NT2/D1 (cell line): Measurements from ENCODE around the gene POLN.
A peak's percentile ranks its signal among the peaks of the same experiment; 100 is the strongest.

Experiments
- DNase-seq: peaks from one replicate; pipeline ENCODE4 v3.0.0-alpha.2; 2011; ENCODE audit warnings: low read depth, low spot score
- H3K27me3 ChIP-seq: 2 replicates; pipeline ENCODE4 v1.6.0; 2011; ENCODE audit warnings: mild to moderate bottlenecking; ENCODE audit not compliant: insufficient read length, insufficient read depth
- H3K36me3 ChIP-seq: 2 replicates; pipeline ENCODE4 v1.6.1; 2011; ENCODE audit warnings: mild to moderate bottlenecking, low read length, mixed read lengths; ENCODE audit not compliant: insufficient read depth, insufficient read length
- H3K4me1 ChIP-seq: 2 replicates; pipeline ENCODE4 v1.5.1; 2011; ENCODE audit not compliant: insufficient read depth, insufficient read length
- H3K4me3 ChIP-seq: 2 replicates; pipeline ENCODE4 v1.5.1; 2011; ENCODE audit warnings: low read depth; ENCODE audit not compliant: insufficient read length
- H3K9ac ChIP-seq: 2 replicates; pipeline ENCODE4 v1.6.0; 2011; ENCODE audit warnings: low read depth; ENCODE audit not compliant: insufficient read length
- H3K9me3 ChIP-seq: 2 replicates; pipeline ENCODE4 v1.5.1; 2011; ENCODE audit warnings: mild to moderate bottlenecking, low read length; ENCODE audit not compliant: insufficient read depth
- SUZ12 ChIP-seq: IDR thresholded peaks from 2 replicates; pipeline ENCODE4 v1.6.1; 2011; ENCODE audit not compliant: insufficient read length, insufficient read depth; ENCODE audit errors: extremely low read depth
- YY1 ChIP-seq: IDR thresholded peaks from 2 replicates; pipeline ENCODE4 v1.6.1; 2011; ENCODE audit not compliant: insufficient read length, insufficient read depth
- ZNF274 ChIP-seq: IDR thresholded peaks from 2 replicates; pipeline ENCODE4 v1.6.1; 2011; ENCODE audit warnings: mild to moderate bottlenecking, low read depth, low read length

Gene POLN

DNA sequence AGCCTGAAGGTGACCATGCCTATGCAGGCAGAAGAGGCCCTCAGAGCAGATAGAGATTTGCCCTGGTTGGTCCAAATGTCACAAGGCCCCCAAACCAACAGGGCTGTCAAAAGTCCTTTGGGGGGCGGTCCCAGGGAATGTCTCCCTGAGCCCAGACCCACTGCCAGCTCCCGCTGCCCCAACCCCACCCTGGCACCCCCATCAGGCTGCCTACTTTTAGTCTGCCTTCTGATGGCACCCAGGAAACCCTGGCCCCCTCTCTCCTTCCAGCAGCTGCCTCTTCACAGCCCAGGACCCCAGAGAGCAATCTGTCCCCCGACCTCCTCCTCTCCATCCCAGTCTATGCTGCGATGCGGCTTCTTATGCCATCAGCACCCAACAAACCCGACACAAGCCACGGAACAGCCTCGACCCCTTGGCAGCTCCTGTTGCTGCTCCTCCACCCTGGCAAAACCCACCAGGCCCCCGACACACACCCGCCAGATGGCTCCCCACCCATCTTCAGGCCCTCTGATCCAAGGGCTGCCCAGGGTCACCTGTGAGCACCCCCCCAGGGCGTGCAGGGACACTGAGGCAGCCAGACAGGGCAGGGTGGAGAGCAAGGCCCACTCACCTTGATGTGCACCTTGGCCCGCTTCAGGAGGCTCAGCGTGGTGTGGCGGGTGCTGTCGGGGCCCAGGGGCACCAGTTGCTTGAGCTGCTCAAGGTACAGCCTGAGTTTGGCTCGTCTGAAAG, 10.0 kb upstream of the POLN start:
- DNase-seq = no peak
- peak overlapping the region; percentile 36 for H3K9ac ChIP-seq
- no peaks in the 10 kb centered on the region for H3K9me3 ChIP-seq
- peaks cover 39% of the 10 kb centered on the region for H3K36me3 ChIP-seq
- H3K4me1 ChIP-seq = peaks cover 12% of the 10 kb centered on the region
- no peak for TF ChIP-seq YY1
- no peak for TF ChIP-seq SUZ12
- no peak for TF ChIP-seq ZNF274
- no peak overlapping the region for H3K4me3 ChIP-seq
- no peaks in the 10 kb centered on the region for H3K27me3 ChIP-seq

DNA sequence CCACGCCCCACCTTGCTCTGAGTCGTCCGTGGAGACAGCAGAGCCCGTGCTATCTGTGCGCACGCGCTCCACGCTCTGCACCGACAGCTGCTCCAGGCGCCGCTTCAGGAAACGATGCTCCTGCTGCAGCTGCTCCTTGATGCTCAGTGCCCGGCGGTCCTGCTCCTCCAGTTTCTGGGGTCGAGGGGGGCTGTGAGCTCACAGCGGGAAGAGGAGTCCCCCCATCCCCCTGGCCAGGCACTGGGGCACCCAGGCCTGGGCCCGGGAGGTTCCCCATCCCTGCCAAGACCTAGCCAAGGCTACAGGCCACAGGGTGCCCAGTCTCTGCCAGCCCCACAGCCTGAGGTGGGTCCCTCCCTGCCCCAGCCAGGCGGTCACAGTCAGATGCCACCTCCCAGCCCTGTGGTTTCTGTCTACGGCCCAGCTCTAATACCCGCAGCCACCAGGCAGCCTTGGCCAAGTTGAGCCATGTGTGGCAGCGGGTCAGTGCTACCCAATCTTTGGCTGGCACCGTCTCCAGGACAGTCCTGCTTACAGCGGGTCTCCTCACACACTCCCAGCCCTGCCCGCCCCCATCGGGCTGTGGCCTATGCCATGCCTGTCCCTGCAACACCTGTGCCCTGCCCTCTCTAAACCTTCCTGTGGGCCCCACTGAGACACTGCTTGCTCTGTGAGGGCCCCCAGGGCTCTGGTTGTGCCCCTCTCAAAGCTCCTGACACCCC, 9.3 kb upstream of the POLN start:
- Histone ChIP-seq H3K4me3 (no peak overlapping the region), H3K36me3 (peaks cover 39% of the 10 kb centered on the region), H3K27me3 (no peaks in the 10 kb centered on the region), H3K4me1 (peaks cover 12% of the 10 kb centered on the region), H3K9ac (no peak overlapping the region), H3K9me3 (peaks cover under 1% of the 10 kb centered on the region; the same call in 1 of the 2 replicates)
- TF ChIP-seq SUZ12 (no peak), YY1 (no peak), ZNF274 (no peak)
- no peak for DNase-seq

DNA sequence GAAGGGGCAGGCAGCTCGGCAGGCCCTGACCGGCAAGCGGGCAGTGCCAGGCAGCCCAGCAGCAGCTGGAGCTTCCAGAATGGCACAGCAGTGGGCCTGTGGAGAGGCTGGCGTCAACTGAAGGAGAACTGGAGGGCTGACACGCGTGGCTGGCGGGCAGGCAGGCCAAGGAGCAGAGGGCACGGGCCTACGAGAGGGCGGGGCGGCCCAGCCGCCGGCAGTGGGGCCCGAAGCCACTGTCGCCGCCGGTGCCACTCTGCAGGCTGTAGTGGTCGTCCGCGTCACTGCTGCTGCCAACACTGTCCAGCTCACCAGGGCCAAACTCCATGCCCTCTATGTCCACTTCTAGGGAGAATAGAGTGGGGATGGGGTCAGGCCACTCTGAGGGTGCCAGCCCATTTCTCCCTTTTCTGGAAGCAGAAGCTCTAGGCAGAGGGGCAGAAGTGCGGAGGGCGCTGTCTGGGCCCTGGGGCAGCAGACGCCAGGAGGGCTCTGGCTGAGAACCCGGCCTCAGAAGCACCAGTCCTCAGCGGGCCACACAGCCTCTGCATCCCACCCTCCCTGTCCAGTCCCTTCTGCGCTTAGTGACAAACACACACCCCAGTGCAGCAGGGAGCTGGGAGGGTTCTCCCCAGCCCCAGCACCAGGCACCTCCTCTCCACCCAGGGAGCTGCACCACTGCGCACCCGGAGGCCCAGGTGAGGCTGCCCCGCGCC, 8.6 kb upstream of the POLN start:
- H3K9me3 ChIP-seq = peaks cover 8% of the 10 kb centered on the region; the same call in 1 of the 2 replicates

DNA sequence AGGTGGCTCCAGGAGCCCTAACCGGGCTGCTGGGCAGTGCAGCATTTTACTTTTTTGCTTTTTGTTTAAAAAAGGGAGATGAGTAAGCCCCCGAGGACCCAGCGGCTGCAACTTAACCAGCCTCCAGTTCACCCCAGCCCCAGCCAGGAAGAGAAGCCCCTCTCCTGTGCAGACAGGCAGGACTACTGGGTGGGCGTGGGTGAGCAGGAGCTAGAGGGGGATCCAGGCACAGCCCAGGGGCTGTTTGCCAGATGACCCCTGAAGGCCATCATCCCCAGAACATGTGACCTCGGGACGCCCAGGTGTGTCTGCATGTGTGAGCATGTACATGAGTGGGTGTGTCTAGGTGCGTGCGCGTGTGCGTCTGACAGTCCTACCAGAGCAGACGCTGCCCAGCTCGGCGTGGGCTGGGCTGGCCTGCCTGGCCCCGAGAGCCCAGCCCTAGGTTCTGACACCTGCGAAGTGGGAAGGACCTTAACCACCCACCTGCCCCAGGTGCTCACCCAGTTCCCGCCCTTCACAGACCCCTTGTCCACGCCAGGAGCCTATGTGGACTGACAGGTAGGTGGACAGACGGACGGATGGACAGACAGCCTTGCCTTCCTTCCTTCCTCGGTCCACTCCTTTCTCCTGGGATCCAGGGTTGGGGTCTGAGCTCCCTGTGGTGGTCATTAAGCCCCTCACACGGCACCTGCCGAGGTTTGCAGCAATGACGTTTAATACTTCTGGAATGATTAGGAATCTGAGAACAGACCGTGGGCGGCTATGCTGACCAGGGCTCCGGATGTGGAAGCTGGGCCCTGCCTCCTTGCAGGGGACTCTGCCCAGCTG, 7.8 kb upstream of the POLN start:
- no peaks in the 10 kb centered on the region for H3K27me3 ChIP-seq

More for the DNA sequence above, 8.6 kb upstream of the POLN start:
- no peak overlapping the region for H3K9ac ChIP-seq
- TF ChIP-seq ZNF274 (no peak), YY1 (no peak), SUZ12 (no peak)
- H3K4me3 ChIP-seq = no peak overlapping the region
- no peaks in the 10 kb centered on the region for H3K27me3 ChIP-seq
- no peak for DNase-seq
- peaks cover 12% of the 10 kb centered on the region for H3K4me1 ChIP-seq
- peaks cover 39% of the 10 kb centered on the region for H3K36me3 ChIP-seq

DNA sequence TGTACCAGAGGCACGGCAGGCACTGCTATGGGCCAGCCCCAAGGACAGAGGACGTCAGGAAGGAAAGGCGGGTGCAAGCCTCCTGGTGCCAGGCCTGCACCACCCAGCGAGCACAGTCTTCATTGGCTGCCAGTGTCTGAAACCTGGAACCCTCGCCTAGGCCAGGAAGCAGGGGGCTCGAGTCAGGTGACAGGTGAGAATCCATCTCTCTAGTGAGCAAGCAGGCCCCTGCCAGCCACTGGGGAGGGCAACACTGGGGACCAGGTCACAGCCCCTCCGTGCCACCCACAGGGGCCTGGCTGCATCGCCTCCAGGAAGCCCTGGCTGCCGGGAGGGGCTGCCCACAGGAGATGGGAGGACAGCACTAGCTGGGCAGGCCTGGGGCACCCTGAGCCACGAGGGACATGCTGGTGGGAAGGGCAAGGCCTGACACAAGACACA, 6.9 kb upstream of the POLN start:
- Histone ChIP-seq H3K4me1 (peaks cover 12% of the 10 kb centered on the region), H3K27me3 (no peaks in the 10 kb centered on the region), H3K9me3 (peaks cover 24% of the 10 kb centered on the region; the same call in 1 of the 2 replicates), H3K36me3 (peaks cover 30% of the 10 kb centered on the region), H3K9ac (no peak overlapping the region), H3K4me3 (no peak overlapping the region)
- DNase-seq = no peak
- TF ChIP-seq YY1 (no peak), SUZ12 (no peak), ZNF274 (no peak)

More for the DNA sequence above, 7.8 kb upstream of the POLN start:
- Histone ChIP-seq H3K9ac (no peak overlapping the region), H3K9me3 (peaks cover 15% of the 10 kb centered on the region; the same call in 1 of the 2 replicates), H3K4me3 (no peak overlapping the region), H3K4me1 (peaks cover 12% of the 10 kb centered on the region), H3K36me3 (peaks cover 35% of the 10 kb centered on the region)
- DNase-seq = no peak
- TF ChIP-seq ZNF274 (no peak), SUZ12 (no peak), YY1 (no peak)

DNA sequence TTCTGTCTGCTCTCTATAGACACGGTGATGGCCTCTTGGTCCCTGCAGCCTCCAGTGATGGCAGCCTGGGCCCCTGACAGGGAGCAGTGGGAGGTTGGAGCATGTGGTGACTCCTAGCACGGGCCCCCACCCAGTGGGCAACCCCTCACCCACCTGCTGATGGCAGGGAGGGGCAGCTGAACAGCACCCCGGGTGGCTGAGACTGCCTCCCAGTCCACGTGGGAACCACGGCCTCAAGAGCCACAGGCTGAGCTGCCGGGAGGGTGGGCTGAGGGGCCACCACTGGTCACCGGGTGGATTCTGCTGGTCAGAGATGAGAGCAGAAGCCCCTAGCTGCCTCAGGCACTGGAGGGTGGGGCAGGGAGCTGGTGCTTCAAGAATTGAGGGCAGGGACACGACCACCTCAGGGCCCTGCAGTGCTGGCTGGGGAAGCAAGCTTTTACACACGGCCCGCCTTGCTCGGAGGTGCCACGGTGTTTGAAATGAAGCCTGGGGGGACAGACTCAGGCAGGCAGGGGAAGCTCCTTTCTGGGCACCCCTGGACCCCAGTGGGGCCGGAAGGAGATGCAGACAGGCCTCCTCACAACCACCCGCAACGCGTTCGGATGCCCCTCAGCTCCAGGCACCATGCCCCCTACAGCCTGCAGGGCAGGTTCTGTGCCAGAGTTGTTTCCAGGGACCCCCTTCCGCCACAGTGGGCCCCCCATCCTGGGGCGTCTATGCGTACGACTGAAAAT, 6.3 kb upstream of the POLN start:
- Histone ChIP-seq H3K4me1 (peaks cover 11% of the 10 kb centered on the region), H3K36me3 (peaks cover 26% of the 10 kb centered on the region), H3K27me3 (no peaks in the 10 kb centered on the region), H3K9ac (no peak overlapping the region), H3K4me3 (no peak overlapping the region), H3K9me3 (peaks cover 31% of the 10 kb centered on the region; the same call in 1 of the 2 replicates)
- TF ChIP-seq ZNF274 (no peak), YY1 (no peak), SUZ12 (no peak)
- DNase-seq = no peak
